Parathyroid adenoma (tissue), 2 donors: ENCODE results near the gene PTX4.

Experiments
- H2AFZ ChIP-seq: fragments of 300-600 bp; sonication (generic); one replicate; pipeline ENCODE4 v1.7.0; 2017; ENCODE audit warnings: antibody characterized with exemption, mild to moderate bottlenecking
- H3K27ac ChIP-seq: fragments of 300-600 bp; sonication (generic); one replicate; pipeline ENCODE4 v1.7.0; 2017
- H3K27me3 ChIP-seq: fragments of 300-600 bp; sonication (generic); one replicate; pipeline ENCODE4 v1.7.0; 2017; ENCODE audit warnings: low read length; ENCODE audit not compliant: control insufficient read depth, insufficient read depth
- H3K36me3 ChIP-seq: fragments of 300-600 bp; sonication (generic); one replicate; pipeline ENCODE4 v1.7.0; 2017; ENCODE audit warnings: low read length; ENCODE audit not compliant: control insufficient read depth, insufficient read depth
- H3K4me1 ChIP-seq: fragments of 300-600 bp; sonication (generic); one replicate; pipeline ENCODE4 v1.7.0; 2017; ENCODE audit warnings: control low read depth
- H3K4me2 ChIP-seq: fragments of 300-600 bp; sonication (generic); one replicate; pipeline ENCODE4 v1.7.0; 2017; ENCODE audit warnings: low read length
- H3K4me3 ChIP-seq: fragments of 300-600 bp; sonication (generic); one replicate; pipeline ENCODE4 v1.7.0; 2017; ENCODE audit warnings: low read depth, low read length
- H3K79me2 ChIP-seq: fragments of 300-600 bp; sonication (generic); one replicate; pipeline ENCODE4 v1.7.0; 2017; ENCODE audit warnings: control low read depth
- H3K9ac ChIP-seq: fragments of 300-600 bp; sonication (generic); one replicate; pipeline ENCODE4 v1.7.0; 2017; ENCODE audit warnings: mild to moderate bottlenecking
- H3K9me3 ChIP-seq: fragments of 300-600 bp; sonication (generic); one replicate; pipeline ENCODE4 v1.7.0; 2017; ENCODE audit warnings: low read length; ENCODE audit not compliant: control insufficient read depth
- TF ChIP-seq, protein P1 (sequence below): fragments of 300-600 bp; sonication (generic); IDR thresholded peaks from one replicate; pipeline ENCODE4 v1.7.0; 2017; ENCODE audit warnings: antibody characterized with exemption, mild to moderate bottlenecking
- donor health status: primary hyperparathyroidism.

Gene PTX4

DNA sequence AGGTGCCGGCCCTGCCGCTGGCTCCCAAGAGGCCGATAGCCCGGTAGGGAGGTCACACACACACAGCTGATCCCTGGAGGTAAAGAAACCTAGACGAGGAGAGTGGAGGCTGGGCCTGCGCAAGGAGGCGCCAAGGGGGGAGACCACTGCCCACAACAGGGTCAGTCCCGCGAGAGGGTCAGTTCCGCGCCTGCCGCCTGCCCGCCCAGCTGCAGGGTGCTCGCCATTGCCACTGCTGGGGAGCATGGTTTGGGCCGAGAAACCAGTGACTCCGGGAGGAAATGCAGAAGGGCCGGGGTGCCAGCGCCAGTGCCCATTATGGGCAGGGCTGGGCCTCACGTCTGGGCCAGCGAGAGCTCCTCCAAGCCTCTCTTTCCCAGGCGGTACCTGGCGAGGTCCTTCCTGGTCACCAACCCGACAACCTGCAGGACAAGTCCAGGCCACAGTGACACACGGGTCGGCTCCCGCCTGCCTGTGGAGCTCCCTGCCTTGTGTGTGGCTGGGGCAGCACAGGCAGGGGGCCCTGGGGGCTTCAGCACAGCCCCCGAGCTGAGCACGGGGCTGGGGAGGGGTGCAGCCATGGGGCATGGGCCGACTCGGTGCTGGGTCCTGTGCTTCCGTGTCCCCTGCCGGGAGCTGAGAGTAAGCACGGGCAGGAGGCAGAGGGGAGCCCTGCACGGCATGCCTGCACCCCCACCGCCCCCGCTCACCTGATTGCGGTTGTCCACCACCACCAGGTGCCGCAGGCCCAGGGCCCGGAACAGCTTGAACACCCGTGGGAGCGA lies 42.3 kb downstream of the PTX4 start:
- Histone ChIP-seq H3K27me3 (no peaks in the 10 kb centered on the region), H2AFZ (no peak overlapping the region), H3K79me2 (no peaks in the 10 kb centered on the region), H3K27ac (no peak overlapping the region), H3K4me1 (no peaks in the 10 kb centered on the region), H3K9ac (no peak overlapping the region), H3K36me3 (no peaks in the 10 kb centered on the region), H3K9me3 (no peaks in the 10 kb centered on the region), H3K4me2 (no peak overlapping the region), H3K4me3 (no peak overlapping the region)
- TF ChIP-seq, protein P1, sequence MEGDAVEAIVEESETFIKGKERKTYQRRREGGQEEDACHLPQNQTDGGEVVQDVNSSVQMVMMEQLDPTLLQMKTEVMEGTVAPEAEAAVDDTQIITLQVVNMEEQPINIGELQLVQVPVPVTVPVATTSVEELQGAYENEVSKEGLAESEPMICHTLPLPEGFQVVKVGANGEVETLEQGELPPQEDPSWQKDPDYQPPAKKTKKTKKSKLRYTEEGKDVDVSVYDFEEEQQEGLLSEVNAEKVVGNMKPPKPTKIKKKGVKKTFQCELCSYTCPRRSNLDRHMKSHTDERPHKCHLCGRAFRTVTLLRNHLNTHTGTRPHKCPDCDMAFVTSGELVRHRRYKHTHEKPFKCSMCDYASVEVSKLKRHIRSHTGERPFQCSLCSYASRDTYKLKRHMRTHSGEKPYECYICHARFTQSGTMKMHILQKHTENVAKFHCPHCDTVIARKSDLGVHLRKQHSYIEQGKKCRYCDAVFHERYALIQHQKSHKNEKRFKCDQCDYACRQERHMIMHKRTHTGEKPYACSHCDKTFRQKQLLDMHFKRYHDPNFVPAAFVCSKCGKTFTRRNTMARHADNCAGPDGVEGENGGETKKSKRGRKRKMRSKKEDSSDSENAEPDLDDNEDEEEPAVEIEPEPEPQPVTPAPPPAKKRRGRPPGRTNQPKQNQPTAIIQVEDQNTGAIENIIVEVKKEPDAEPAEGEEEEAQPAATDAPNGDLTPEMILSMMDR: no peak

DNA sequence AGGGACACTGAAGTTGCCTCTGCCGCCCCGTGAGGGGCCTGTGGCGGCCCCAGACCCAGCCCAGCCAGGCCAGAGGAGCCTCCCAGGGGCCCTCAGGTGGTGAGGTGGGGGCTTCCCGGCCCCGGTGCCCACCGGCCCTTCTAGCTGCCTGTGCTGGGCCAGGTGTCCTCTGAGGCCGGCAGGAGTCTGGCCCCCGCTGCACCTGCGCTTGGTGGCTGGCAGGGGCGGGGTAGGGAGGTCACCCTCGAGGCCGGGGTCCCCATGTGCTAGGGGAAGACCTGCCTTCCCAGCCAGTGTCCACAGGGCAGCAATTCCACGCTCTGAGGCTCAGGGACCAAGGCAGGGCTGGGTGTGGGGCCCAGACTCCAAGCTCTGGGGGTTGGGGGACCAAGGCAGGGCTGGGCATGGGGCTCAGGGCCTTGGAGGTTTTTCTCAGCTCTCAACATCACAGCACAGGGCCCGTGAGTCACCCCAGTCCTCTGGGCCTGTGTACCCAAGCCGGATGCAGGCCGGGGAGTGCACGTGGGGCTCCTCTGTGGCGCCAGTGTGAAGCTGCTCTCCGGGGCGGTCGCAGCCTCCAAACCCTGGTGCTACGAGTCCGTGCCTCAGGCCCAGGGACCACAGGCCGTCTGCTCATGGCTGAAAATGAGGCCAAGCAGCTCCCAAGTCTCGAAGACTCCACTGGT lies 43.1 kb downstream of the PTX4 start:
- Histone ChIP-seq H3K36me3 (no peaks in the 10 kb centered on the region), H2AFZ (no peak overlapping the region), H3K79me2 (no peaks in the 10 kb centered on the region), H3K9me3 (no peaks in the 10 kb centered on the region), H3K4me3 (no peak overlapping the region), H3K27ac (no peak overlapping the region), H3K9ac (no peak overlapping the region), H3K4me2 (no peak overlapping the region), H3K4me1 (no peaks in the 10 kb centered on the region), H3K27me3 (no peaks in the 10 kb centered on the region)
- TF ChIP-seq, protein P1: no peak

DNA sequence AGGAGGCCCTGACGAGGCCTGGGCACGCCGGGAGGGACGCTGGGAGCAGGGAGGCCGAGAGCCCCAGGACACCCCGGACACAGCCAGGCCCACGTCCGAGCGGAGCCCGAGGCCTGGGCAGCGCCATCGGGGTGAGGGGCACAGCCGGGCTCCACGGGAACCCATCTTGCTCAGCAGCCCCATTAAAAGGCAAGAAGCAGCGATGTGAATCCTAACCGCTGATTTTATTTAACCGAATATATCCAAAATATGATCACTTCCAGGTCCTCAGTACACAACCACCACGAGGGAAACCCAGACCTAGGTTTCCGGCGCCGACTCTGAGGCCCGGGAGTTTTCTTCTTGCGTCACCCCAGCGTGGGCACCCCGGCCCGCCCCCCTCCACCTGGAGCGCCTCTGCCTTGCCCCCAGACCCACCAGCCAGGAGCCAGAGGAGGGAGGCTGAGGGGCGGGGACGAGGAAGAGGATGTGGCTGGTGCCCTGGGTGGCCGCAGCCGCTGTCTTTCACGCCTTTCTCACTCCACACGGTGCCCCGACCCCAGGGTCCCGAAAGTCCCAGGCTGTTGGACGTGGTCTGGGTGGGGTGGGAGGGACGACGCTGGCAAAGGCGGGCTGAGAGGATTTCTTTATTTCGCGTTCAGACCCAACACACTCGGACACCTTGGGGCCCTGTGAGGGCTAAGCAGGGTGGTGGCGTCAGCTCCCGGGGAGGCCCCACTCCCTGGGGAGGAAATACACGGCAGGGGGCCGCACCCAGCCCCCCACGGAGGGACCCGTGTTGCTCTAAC lies 43.8 kb downstream of the PTX4 start:
- no peak overlapping the region for H3K4me3 ChIP-seq
- H3K4me2 ChIP-seq: no peak overlapping the region
- no peaks in the 10 kb centered on the region for H3K9me3 ChIP-seq
- no peaks in the 10 kb centered on the region for H3K4me1 ChIP-seq
- TF ChIP-seq, protein P1: no peak
- H3K27ac ChIP-seq: no peak overlapping the region
- H2AFZ ChIP-seq: no peak overlapping the region
- no peak overlapping the region for H3K9ac ChIP-seq
- H3K79me2 ChIP-seq: no peaks in the 10 kb centered on the region
- no peaks in the 10 kb centered on the region for H3K36me3 ChIP-seq
- H3K27me3 ChIP-seq: no peaks in the 10 kb centered on the region

DNA sequence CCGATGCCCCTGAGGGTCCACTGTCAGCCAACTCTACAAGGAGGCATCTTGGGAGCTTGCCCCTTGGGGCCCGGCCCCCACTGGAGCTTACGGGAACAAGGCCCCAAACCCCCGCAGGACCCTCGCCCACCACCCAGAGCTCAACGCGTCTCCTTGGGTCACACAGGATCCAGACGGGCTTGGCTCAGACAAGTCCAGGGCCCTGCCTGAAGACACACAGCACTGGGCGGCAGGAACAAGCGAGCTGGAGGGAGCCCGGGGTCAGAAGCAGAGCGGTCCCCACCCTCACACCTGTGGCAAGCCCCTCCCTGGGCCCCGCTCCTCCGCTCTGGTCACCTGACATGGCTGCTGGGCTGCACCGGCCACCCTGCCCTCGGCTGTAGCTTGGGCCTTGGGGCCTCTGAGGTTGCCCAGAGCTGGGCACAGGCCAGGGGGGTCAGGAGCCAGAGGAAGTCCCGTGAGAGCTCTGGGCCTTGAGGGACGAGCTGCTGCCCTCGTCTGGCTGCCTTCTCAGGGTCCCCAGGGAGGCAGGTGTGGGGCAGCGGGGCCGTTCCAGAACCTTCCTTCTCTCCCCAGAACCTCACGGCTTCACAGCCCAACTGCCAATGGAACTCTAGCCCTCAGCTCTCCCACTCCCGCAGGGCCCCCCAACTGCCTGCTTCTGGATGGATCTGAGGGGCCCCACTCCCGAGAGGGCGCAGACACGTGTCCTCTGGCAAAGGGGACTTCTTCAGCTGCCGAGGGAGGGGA lies 44.6 kb downstream of the PTX4 start, which contains the start of gene CCDC154:
CCDC154 (minus strand) TSS at position 577 of the 750 bp plus-strand sequence; CDS start at position 343, 234 bp downstream.
- H3K9ac ChIP-seq: no peak within 1 kb of the TSS
- H2AFZ ChIP-seq: no peak within 1 kb of the TSS
- no peak within 1 kb of the TSS for H3K27ac ChIP-seq
- no peaks in the 10 kb centered on the region for H3K36me3 ChIP-seq
- H3K27me3 ChIP-seq: no peaks in the 10 kb centered on the region
- H3K4me2 ChIP-seq: no peak within 1 kb of the TSS
- H3K79me2 ChIP-seq: no peaks in the 10 kb centered on the region
- H3K9me3 ChIP-seq: no peaks in the 10 kb centered on the region
- TF ChIP-seq, protein P1: no peak
- H3K4me1 ChIP-seq: no peaks in the 10 kb centered on the region
- no peak within 1 kb of the TSS for H3K4me3 ChIP-seq
